Measurements from ENCODE around the gene ANKRD10.
"Not testable (repeated sequence)": the region's sequence is repeated elsewhere in the genome, so short reads cannot be mapped to it uniquely, and the experiment has no call there.

DNA sequence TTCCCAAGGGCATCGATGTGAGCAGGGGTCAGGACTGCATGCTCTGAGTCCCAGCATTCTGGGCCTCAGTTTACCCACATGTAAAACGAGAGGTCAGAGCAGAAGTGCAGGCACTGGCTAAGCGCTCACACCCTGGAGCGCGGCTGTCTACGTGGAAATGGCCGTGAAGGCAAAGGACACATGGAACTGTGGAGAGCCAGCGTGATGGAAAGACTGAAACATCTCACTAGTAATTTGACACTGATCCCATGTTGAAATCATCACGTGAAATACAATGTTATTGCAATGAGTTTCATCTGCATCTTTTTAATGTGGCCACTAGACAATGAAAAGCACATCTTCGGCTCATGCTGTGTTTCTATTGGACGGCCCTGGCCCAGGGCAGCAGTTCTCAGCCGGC is 41.3 kb upstream of the ANKRD10 start:
- TF ChIP-seq CTCF, POLR2A, EP300 (IDR thresholded peaks at IDR 0.05): not testable (repeated sequence)

All from tibial nerve (tissue), 4 donors.